Fibroblast of skin of right quadriceps (primary cell): ENCODE data around the gene HLTF.
A peak's percentile ranks its signal among the peaks of the same experiment; 100 is the strongest.
"Not testable (repeated sequence)": the region's sequence is repeated elsewhere in the genome, so short reads cannot be mapped to it uniquely, and the experiment has no call there.

ENCODE experiments used
- DNase-seq: peaks from one replicate; pipeline ENCODE4 v3.0.0-alpha.2; 2013

HLTF gene

GRCh38 chr3:149086232-149086988 is at the start of gene HLTF:
Gene HLTF, minus strand, starts transcription at chr3:149086533. Its CDS starts 197 bp downstream, at chr3:149086336.
- peak; percentile 99 for DNase-seq

- DNase-seq: no peak
These were observed 48.2 kb upstream of the HLTF start for GRCh38 chr3:149134575-149134974.

GRCh38 chr3:149131589-149131988 is 45.3 kb upstream of the HLTF start:
- DNase-seq: no peak

- DNase-seq: peak; percentile 84
These were observed 43.2 kb upstream of the HLTF start, which contains the start of gene HPS3 for GRCh38 chr3:149129326-149130205. Gene HPS3, plus strand, starts transcription at chr3:149129638. Its CDS starts 86 bp downstream, at chr3:149129724.

GRCh38 chr3:149128821-149129220 is 42.5 kb upstream of the HLTF start:
- DNase-seq: peak; percentile 1

GRCh38 chr3:149122721-149123578 is 36.6 kb upstream of the HLTF start:
- peak; percentile 2 for DNase-seq

GRCh38 chr3:149120051-149120972 is 34.0 kb upstream of the HLTF start:
- DNase-seq: peak; percentile 65

GRCh38 chr3:149119466-149119865 is 33.1 kb upstream of the HLTF start:
- DNase-seq: no peak

GRCh38 chr3:149118724-149119123 is 32.4 kb upstream of the HLTF start:
- DNase-seq: no peak

GRCh38 chr3:149115114-149115513 is 28.8 kb upstream of the HLTF start:
- no peak for DNase-seq

GRCh38 chr3:149114458-149114857 is 28.1 kb upstream of the HLTF start:
- DNase-seq: no peak

- DNase-seq: no peak
These were observed 18.2 kb upstream of the HLTF start for GRCh38 chr3:149104484-149104883.

- no peak for DNase-seq
These were observed 15.3 kb upstream of the HLTF start for GRCh38 chr3:149101641-149102040.

DNA sequence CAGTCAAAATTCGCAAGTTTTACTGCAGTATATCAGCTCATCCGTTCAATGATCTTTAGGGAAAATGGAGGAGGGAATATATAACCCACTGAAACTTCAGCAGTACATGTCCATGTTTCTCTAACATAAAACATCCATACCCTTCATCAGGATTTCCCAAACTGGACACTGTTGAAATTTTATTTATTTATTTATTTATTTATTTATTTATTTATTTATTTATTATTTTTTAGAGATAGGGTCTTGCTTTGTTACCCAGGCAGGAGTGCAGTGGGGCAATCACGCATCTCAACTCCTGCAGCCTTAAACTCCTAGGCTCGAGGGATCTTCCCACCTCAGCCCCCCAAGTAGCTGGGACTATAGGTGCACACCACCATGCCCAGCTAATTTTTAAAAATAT is 14.8 kb upstream of the HLTF start:
- DNase-seq: no peak

DNA sequence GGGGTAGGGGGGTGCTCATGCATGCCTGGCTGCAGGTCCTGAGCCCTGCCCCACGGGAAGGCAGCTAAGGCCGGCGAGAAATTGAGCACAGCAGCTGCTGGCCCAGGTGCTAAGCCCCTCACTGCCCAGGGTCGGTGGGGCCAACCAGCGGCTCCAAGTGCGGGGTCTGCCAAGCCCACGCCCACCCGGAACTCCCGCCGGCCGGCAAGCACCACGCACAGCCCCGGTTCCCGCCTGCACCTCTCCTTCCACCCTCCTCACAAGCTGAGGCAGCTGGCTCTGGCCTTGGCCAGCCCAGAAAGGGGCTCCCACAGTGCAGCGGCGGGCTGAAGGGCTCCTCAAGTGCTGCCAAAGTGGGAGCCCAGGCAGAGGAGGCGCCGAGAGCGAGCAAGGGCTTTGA is 11.7 kb upstream of the HLTF start:
- not testable (repeated sequence) for DNase-seq

DNA sequence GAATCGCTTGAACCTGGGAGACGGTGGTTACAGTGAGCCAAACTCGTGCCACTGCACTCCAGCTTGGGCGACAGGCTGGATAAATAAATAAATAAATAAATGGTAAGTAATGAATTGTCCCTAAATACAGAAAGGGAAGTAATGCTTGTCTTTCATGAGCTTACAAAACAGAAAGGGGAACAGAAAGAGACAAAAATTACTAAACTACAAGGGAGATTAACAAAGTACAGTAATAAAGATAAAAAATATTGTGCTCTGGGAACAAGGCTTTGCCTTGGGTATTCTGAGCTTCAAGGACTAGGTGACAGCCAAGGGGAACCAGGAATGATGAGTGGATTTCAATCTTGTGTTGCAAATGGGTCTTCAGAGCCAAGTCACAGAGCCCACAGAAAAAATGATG is 9.2 kb upstream of the HLTF start:
- DNase-seq: no peak

DNA sequence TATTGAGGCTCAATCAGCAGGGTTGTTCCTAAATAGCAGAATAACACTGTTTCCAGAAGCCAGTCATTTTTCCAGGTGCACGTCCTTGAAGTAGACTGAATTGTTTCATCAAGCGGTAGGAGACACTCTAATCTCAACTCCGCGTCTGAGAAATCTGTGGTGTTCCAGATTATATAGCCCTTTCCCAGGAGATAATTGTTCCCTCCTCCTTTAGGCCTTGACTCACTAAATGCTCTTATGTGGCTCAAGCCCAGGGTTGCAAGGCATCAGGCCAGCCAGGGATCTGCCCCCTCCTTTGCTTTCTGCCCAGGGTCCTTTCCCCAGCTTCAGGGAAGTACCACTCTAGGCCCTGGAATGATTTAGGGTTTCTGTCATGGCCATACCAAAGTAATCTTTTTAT is 5.7 kb upstream of the HLTF start:
- DNase-seq: no peak

- no peak for DNase-seq
These were observed 4.6 kb upstream of the HLTF start for GRCh38 chr3:149090907-149091306.

GRCh38 chr3:149090461-149090860 is 4.1 kb upstream of the HLTF start:
- no peak for DNase-seq

GRCh38 chr3:149089395-149089794 is 3.1 kb upstream of the HLTF start:
- no peak for DNase-seq

DNA sequence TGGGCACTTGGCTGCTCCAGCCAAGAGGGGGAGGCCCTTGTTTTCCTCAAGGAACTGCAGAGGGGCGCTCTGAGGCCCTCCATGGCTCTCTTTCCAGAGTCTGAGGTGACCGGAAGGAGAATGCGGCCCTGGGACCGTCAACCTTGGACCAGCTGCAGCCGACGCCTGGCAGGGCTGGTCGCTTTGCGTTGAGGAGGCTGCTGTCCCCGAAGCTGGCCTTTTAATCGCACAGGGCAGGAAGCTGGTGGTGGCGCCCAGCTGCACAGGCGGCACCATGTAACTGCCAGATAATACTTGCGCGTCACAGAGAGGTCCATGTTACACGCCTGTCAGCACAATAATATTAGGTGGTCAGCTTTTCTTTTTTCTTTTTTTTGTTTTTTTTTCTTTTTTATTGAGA is 875 bp upstream of the HLTF start:
- DNase-seq: no peak

GRCh38 chr3:149085828-149086231 is 503 bp downstream of the HLTF start:
- DNase-seq: peak; percentile 28
